Prostate gland (tissue), 2 donors: Measurements from ENCODE around the gene UBC.

Experiments used
- POLR2A ChIP-seq: fragments of 450-650 bp; IDR thresholded peaks from one replicate; pipeline ENCODE4 v1.6.1; 2016; ENCODE audit warnings: antibody characterized with exemption, mild to moderate bottlenecking
- POLR2AphosphoS5 ChIP-seq: sonication (generic); formaldehyde crosslinking; IDR thresholded peaks from one replicate; pipeline ENCODE4 v1.6.1; 2017; ENCODE audit warnings: antibody characterized with exemption
- TF ChIP-seq, protein P1 (sequence below), 4 experiments: fragments of 200-600 bp in 2 of 4; fragments of 450-650 bp in 2 of 4; sonication (generic) in 2 of 4; IDR thresholded peaks; 1 replicate in 3 of 4; 2 replicates in 1 of 4; pipeline ENCODE4 v1.5.1; 2016 to 2019; ENCODE audit warnings: antibody characterized with exemption in 4 of 4, mild to moderate bottlenecking in 2 of 4, moderate library complexity in 2 of 4

GRCh38 chr12:124949066-124949465, 34.6 kb upstream of the UBC start:
- TF ChIP-seq, protein P1, sequence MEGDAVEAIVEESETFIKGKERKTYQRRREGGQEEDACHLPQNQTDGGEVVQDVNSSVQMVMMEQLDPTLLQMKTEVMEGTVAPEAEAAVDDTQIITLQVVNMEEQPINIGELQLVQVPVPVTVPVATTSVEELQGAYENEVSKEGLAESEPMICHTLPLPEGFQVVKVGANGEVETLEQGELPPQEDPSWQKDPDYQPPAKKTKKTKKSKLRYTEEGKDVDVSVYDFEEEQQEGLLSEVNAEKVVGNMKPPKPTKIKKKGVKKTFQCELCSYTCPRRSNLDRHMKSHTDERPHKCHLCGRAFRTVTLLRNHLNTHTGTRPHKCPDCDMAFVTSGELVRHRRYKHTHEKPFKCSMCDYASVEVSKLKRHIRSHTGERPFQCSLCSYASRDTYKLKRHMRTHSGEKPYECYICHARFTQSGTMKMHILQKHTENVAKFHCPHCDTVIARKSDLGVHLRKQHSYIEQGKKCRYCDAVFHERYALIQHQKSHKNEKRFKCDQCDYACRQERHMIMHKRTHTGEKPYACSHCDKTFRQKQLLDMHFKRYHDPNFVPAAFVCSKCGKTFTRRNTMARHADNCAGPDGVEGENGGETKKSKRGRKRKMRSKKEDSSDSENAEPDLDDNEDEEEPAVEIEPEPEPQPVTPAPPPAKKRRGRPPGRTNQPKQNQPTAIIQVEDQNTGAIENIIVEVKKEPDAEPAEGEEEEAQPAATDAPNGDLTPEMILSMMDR (IDR thresholded peaks at IDR 0.05): no peak
- TF ChIP-seq POLR2A (no peak), POLR2AphosphoS5 (no peak)
